Measurements from ENCODE around the gene CABP4.

DNA sequence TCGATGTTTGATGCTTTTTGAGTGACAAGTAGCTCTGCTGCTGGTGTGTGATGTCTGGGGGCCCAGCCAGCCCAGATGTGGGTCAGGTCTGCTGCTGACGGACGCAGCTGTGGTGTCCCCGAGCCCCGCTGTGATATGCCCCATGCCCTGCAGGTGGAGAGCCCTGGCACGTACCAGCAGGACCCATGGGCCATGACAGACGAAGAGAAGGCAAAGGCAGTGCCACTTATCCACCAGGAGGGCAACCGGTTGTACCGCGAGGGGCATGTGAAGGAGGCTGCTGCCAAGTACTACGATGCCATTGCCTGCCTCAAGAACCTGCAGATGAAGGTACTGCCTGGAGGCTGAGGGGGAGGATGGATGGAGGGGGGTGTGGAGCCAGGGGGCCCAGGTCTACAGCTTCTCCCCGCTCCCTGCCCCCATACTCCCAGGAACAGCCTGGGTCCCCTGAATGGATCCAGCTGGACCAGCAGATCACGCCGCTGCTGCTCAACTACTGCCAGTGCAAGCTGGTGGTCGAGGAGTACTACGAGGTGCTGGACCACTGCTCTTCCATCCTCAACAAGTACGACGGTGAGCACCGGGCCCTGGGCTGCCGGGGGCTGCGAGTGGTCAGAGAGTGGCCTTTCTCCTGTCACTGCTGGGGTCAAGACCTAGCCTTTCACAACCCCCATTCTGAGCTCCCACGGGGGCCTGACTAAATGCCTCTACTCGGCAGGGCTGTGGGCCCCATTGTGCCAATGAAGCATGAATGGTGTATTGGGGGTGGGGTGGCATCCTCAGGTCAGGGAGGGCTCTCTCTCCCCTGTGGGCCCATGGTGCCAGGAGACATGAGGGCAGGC, 35.0 kb downstream of the CABP4 start:
- TF ChIP-seq EZH2 (IDR thresholded peaks at IDR 0.05; ENCODE audit: borderline replicate concordance, low read length) (no peak), CTCF (IDR thresholded peaks at IDR 0.05; ENCODE audit: low read length) (no peak)
